A673 (cell line): ENCODE results near the gene FAM241A.

ENCODE experiments used
- CTCF ChIP-seq: fragments of 300-800, 200-600 bp; sonication (generic); conservative IDR thresholded peaks from 2 replicates; pipeline ENCODE4 v1.5.1; 2017; ENCODE audit warnings: low read depth, mild to moderate bottlenecking, antibody characterized with exemption, low read length, moderate library complexity, mixed read lengths
- EZH2 ChIP-seq: fragments of 200-600 bp; sonication (generic); IDR thresholded peaks from 2 replicates; pipeline ENCODE4 v1.6.1; 2017; ENCODE audit warnings: borderline replicate concordance, low read depth, mild to moderate bottlenecking, mixed read lengths, antibody characterized with exemption, low read length; ENCODE audit not compliant: poor library complexity, severe bottlenecking

DNA sequence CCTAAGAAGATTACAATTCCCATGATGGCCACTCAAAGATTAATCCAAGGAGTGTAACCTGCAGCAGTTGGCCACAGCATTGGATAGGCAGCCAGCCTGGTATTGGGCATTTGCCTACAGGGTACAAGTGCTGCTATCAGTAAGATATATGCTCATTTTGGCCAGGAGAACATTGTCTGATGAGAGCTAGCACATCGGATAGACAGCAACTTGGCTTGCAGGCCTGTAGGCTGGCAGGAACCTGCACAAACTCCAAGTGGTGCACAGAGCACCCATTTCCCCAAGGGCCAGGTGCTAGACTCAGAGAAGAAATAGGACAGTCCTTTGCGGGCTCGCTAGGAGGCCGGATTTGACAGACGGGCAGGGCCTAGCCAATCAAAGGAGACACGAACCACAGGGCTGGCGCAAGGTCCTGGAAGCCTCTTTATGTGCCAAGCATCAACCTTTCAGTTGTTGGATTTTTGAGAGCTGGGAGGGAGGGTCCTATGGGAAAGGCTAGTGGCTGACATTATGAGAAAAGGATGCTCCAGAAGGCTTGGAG is 74.6 kb downstream of the FAM241A start:
- no peak for TF ChIP-seq CTCF
- no peak for TF ChIP-seq EZH2
